Endometrial microvascular endothelial cells (primary cell): ENCODE results near the gene BECN2. TPM values are rescaled to one million over a fixed set of nuclear protein-coding genes. Genes with fewer than 3 reads are reported as not detected.

Source experiments
- total RNA-seq: library from RNA; depleted of rRNA; stranded (reverse); fragments of >200 nt; gene quantifications from one replicate; pipeline ENCODE4 v1.2.3, GENCODE V29; 2015; ENCODE audit errors: inconsistent ontology term

Gene BECN2
- total RNA-seq, 1 donor from 2014 or later, result not detected

Other genes starting within 250 kb of the BECN2 start
- gene EXO1, start 109.6 kb upstream of the BECN2 start, total RNA-seq, result 12.3 TPM
- gene MAP1LC3C, start 41.3 kb downstream of the BECN2 start, total RNA-seq, result not detected